Measurements from ENCODE around the gene CCDC83.
A peak's percentile ranks its signal among the peaks of the same experiment; 100 is the strongest.

CCDC83 gene

GRCh38 chr11:85855341-85855656 lies at the start of gene CCDC83:
Gene CCDC83, plus strand, starts transcription at chr11:85855383. Its CDS starts 9,741 bp downstream, at chr11:85865124.
- DNase-seq: no peak

- DNase-seq: no peak
Measured at GRCh38 chr11:85805387-85805786, 49.8 kb upstream of the CCDC83 start.

GRCh38 chr11:85806016-85806415 lies 49.2 kb upstream of the CCDC83 start:
- no peak for DNase-seq

GRCh38 chr11:85806876-85807275 lies 48.3 kb upstream of the CCDC83 start:
- no peak for DNase-seq

- no peak for DNase-seq
Measured at GRCh38 chr11:85809191-85809590, 46.0 kb upstream of the CCDC83 start.

GRCh38 chr11:85809863-85810262 lies 45.3 kb upstream of the CCDC83 start:
- peak; percentile 9 for DNase-seq

- no peak for DNase-seq
Measured at GRCh38 chr11:85810521-85810870, 44.7 kb upstream of the CCDC83 start.

GRCh38 chr11:85810871-85811611 lies 44.1 kb upstream of the CCDC83 start, which contains the start of gene SYTL2:
Gene SYTL2, minus strand, starts transcription at chr11:85811141. Its CDS starts 53,416 bp downstream, at chr11:85757725.
- peak; percentile 72 for DNase-seq

- DNase-seq: no peak
Measured at GRCh38 chr11:85811624-85812023, 43.6 kb upstream of the CCDC83 start.

GRCh38 chr11:85813721-85814120 lies 41.5 kb upstream of the CCDC83 start:
- no peak for DNase-seq

- no peak for DNase-seq
Measured at GRCh38 chr11:85815186-85815931, 39.8 kb upstream of the CCDC83 start.

- no peak for DNase-seq
Measured at GRCh38 chr11:85819441-85819840, 35.7 kb upstream of the CCDC83 start.

GRCh38 chr11:85821636-85822035 lies 33.5 kb upstream of the CCDC83 start:
- no peak for DNase-seq

GRCh38 chr11:85822814-85823213 lies 32.4 kb upstream of the CCDC83 start:
- DNase-seq: no peak

GRCh38 chr11:85823816-85824215 lies 31.4 kb upstream of the CCDC83 start:
- no peak for DNase-seq

- DNase-seq: no peak
Measured at GRCh38 chr11:85825616-85826015, 29.6 kb upstream of the CCDC83 start.

- DNase-seq: no peak
Measured at GRCh38 chr11:85826116-85826855, 28.9 kb upstream of the CCDC83 start.

- no peak for DNase-seq
Measured at GRCh38 chr11:85827748-85828639, 27.2 kb upstream of the CCDC83 start.

- DNase-seq: no peak
Measured at GRCh38 chr11:85828640-85828978, 26.6 kb upstream of the CCDC83 start.

- no peak for DNase-seq
Measured at GRCh38 chr11:85829172-85829571, 26.0 kb upstream of the CCDC83 start.

GRCh38 chr11:85831050-85831449 lies 24.1 kb upstream of the CCDC83 start:
- DNase-seq: peak; percentile 26

GRCh38 chr11:85835263-85835662 lies 19.9 kb upstream of the CCDC83 start:
- no peak for DNase-seq

- no peak for DNase-seq
Measured at GRCh38 chr11:85835729-85836128, 19.5 kb upstream of the CCDC83 start.

Measured in NCI-H345 (cell line).